Keratinocyte (primary cell): ENCODE results near the gene KCNQ1OT1. TPM values are rescaled to one million over a fixed set of nuclear protein-coding genes. Genes with fewer than 3 reads are reported as not detected.

ENCODE experiments used
- DNase-seq: peaks from one replicate; pipeline ENCODE4 v3.0.0-alpha.2; 2011; ENCODE audit warnings: low read depth, missing footprints, low spot score
- FAIRE-seq: peaks from 2 replicates; lab custom pipeline; 2011; peaks lifted over from hg19 to GRCh38; lab: Jason Lieb, UNC
- H2AFZ ChIP-seq: 2 replicates; pipeline ENCODE4 v1.6.0; 2012; ENCODE audit warnings: low read length, control low read depth, inconsistent platforms; ENCODE audit not compliant: control insufficient read depth
- H3K27ac ChIP-seq: 2 replicates; pipeline ENCODE4 v1.5.1; 2011; ENCODE audit warnings: low read length; ENCODE audit not compliant: control insufficient read depth, insufficient read depth
- H3K27me3 ChIP-seq: 3 replicates; pipeline ENCODE4 v1.6.0; 2011; ENCODE audit warnings: low read length; ENCODE audit not compliant: control insufficient read depth, insufficient read depth; ENCODE audit errors: extremely low read depth
- H3K36me3 ChIP-seq, 2 experiments: 2 replicates in 1 of 2; 3 replicates in 1 of 2; pipeline ENCODE4 v1.5.1; 2011; ENCODE audit warnings: low read length in 2 of 2, mild to moderate bottlenecking in 1 of 2; ENCODE audit not compliant: control insufficient read depth in 2 of 2, insufficient read depth in 2 of 2; ENCODE audit errors: extremely low read depth in 1 of 2
- H3K4me1 ChIP-seq: 3 replicates; pipeline ENCODE4 v1.5.1; 2011; ENCODE audit warnings: low read length; ENCODE audit not compliant: control insufficient read depth, insufficient read depth; ENCODE audit errors: extremely low read depth
- H3K4me2 ChIP-seq: 3 replicates; pipeline ENCODE4 v1.6.0; 2011; ENCODE audit warnings: low read depth, low read length; ENCODE audit not compliant: control insufficient read depth, insufficient read depth; ENCODE audit errors: extremely low read depth
- H3K4me3 ChIP-seq, 3 experiments: fragments of 200-600 bp in 1 of 3; sonication (generic) in 1 of 3; 2 replicates in 2 of 3; 3 replicates in 1 of 3; pipeline ENCODE4 v1.5.1; 2011 to 2016; ENCODE audit warnings: low read length in 3 of 3, mild to moderate bottlenecking in 3 of 3, control low read depth in 2 of 3, inconsistent platforms in 1 of 3, low read depth in 1 of 3, mixed read lengths in 1 of 3, mixed run types in 1 of 3, moderate library complexity in 1 of 3; ENCODE audit not compliant: control insufficient read depth in 2 of 3, insufficient read depth in 2 of 3; ENCODE audit errors: extremely low read depth in 1 of 3
- H3K79me2 ChIP-seq: 2 replicates; pipeline ENCODE4 v1.6.0; 2012; ENCODE audit warnings: low read length; ENCODE audit not compliant: control insufficient read depth, insufficient read depth
- H3K9ac ChIP-seq: 3 replicates; pipeline ENCODE4 v1.6.0; 2011; ENCODE audit warnings: low read length; ENCODE audit not compliant: control insufficient read depth, insufficient read depth; ENCODE audit errors: extremely low read depth
- H3K9me1 ChIP-seq: 3 replicates; pipeline ENCODE4 v1.6.0; 2011; ENCODE audit warnings: low read length; ENCODE audit not compliant: control insufficient read depth, insufficient read depth; ENCODE audit errors: extremely low read depth
- H3K9me3 ChIP-seq: 2 replicates; pipeline ENCODE4 v1.5.1; 2012; ENCODE audit warnings: low read depth, low read length; ENCODE audit not compliant: control insufficient read depth
- H4K20me1 ChIP-seq: 3 replicates; pipeline ENCODE4 v1.6.0; 2011; ENCODE audit warnings: low read length; ENCODE audit not compliant: control insufficient read depth, insufficient read depth; ENCODE audit errors: extremely low read depth
- CTCF ChIP-seq, 3 experiments: IDR thresholded peaks in 1 of 3; conservative IDR thresholded peaks in 1 of 3; optimal IDR thresholded peaks in 1 of 3; 2 replicates in 2 of 3; 3 replicates in 1 of 3; pipeline versions ENCODE3 to v1.5.1; 2011; ENCODE audit warnings: low read length in 3 of 3, mild to moderate bottlenecking in 3 of 3, moderate library complexity in 2 of 3, control low read depth in 1 of 3, inconsistent platforms in 1 of 3; ENCODE audit not compliant: insufficient read depth in 2 of 3; ENCODE audit errors: extremely low read depth in 1 of 3
- EZH2 ChIP-seq: IDR thresholded peaks from one replicate; pipeline ENCODE4 v1.6.1; 2012; ENCODE audit warnings: inconsistent platforms, mild to moderate bottlenecking, low read length, moderate library complexity
- dilution Hi-C: fragments of 300-500 bp; cut with MboI; formaldehyde crosslinking; loops from one replicate; pipeline ENCODE4 v1.7.0; 2020; ENCODE audit warnings: low sequenced_read_pairs; ENCODE audit not compliant: extremely low pct_ligation_motif_present
- polyA plus RNA-seq, 5 experiments: library from polyadenylated mRNA; depleted of rRNA in 3 of 5; stranded (reverse) in 3 of 5; stranded (forward) in 1 of 5; unstranded in 1 of 5; fragments of >200 nt; gene quantifications; 1 replicate in 1 of 5; 2 replicates in 3 of 5; 3 replicates in 1 of 5; pipeline versions ENCODE4 v1.2.1 to v1.2.3, GENCODE V29; 2011 to 2012; ENCODE audit warnings: missing spikeins in 2 of 5, low read depth in 1 of 5, low replicate concordance in 1 of 5

KCNQ1OT1 gene
- polyA plus RNA-seq, 1 donor (not counting 4 experiments of a cell fraction or from before 2014, with no cell fraction given), result 0.07 TPM

- Histone ChIP-seq H3K9me3 (peaks cover 4% of the 10 kb centered on the region), H3K9me1 (no peaks in the 10 kb centered on the region), H4K20me1 (no peaks in the 10 kb centered on the region), H3K27me3 (no peaks in the 10 kb centered on the region), H3K27ac (no peak overlapping the region), H3K4me1 (no peaks in the 10 kb centered on the region), H2AFZ (no peak overlapping the region), H3K79me2 (no peaks in the 10 kb centered on the region), H3K9ac (no peak overlapping the region), H3K36me3 (no peaks in the 10 kb centered on the region), H3K4me3 (no peak overlapping the region), H3K4me2 (no peak overlapping the region)
- TF ChIP-seq CTCF (optimal IDR thresholded peaks at IDR 0.05 in 1 of 3, IDR thresholded peaks at IDR 0.05 in 1 of 3, conservative IDR thresholded peaks at IDR 0.05 in 1 of 3; ENCODE audit: extremely low read depth in 1 of 3, insufficient read depth in 2 of 3, low read length in 3 of 3), result no peak
- TF ChIP-seq EZH2, result no peak
- FAIRE-seq (no peak), DNase-seq (no peak)
- dilution Hi-C loops, result no loop called here
Measured at GRCh38 chr11:2660357-2660939, 39.3 kb downstream of the KCNQ1OT1 start.

- Histone ChIP-seq H3K9me1 (no peaks in the 10 kb centered on the region), H3K27me3 (peaks cover 2% of the 10 kb centered on the region), H3K4me1 (no peaks in the 10 kb centered on the region), H2AFZ (no peak overlapping the region), H4K20me1 (no peaks in the 10 kb centered on the region), H3K4me3 (no peak overlapping the region), H3K27ac (no peak overlapping the region), H3K4me2 (no peak overlapping the region), H3K9ac (no peak overlapping the region), H3K36me3 (no peaks in the 10 kb centered on the region), H3K79me2 (no peaks in the 10 kb centered on the region), H3K9me3 (peaks cover 4% of the 10 kb centered on the region)
- dilution Hi-C loops, result no loop called here
- no peak for TF ChIP-seq EZH2
- TF ChIP-seq CTCF (optimal IDR thresholded peaks at IDR 0.05 in 1 of 3, IDR thresholded peaks at IDR 0.05 in 1 of 3, conservative IDR thresholded peaks at IDR 0.05 in 1 of 3; ENCODE audit: extremely low read depth in 1 of 3, insufficient read depth in 2 of 3, low read length in 3 of 3), result no peak
- FAIRE-seq, result no peak
- no peak for DNase-seq
Measured at GRCh38 chr11:2657697-2658284, 42.0 kb downstream of the KCNQ1OT1 start.
